ENCODE data around the gene ARIH2.

GRCh38 chr3:48915296-48915695, 3.3 kb upstream of the ARIH2 start:
- TF ChIP-seq CTCF (IDR thresholded peaks at IDR 0.05; ENCODE audit: low read length) (no peak), EZH2phosphoT487 (IDR thresholded peaks at IDR 0.05; ENCODE audit: low read length) (no peak), EZH2 (optimal IDR thresholded peaks at IDR 0.05; ENCODE audit: low read depth, low read length) (no peak)
